ENCODE data around the gene PREX1. TPM values are rescaled to one million over a fixed set of nuclear protein-coding genes. Genes with fewer than 3 reads are reported as not detected.

The PREX1 gene
- total RNA-seq, 2 experiments from 2014 or later, result 76.8 to 77.1 TPM

GRCh38 chr20:48800177-48800576 is 27.6 kb downstream of the PREX1 start:
- Mint-ChIP-seq H3K4me1 (peaks cover 65% of the 10 kb centered on the region), H3K36me3 (peaks cover 19% of the 10 kb centered on the region), H3K27ac (no peak overlapping the region), H3K9me3 (no peaks in the 10 kb centered on the region), H3K4me3 (no peak overlapping the region), H3K27me3 (no peaks in the 10 kb centered on the region)
- no peak for DNase-seq

GRCh38 chr20:48799328-48800105 is 28.3 kb downstream of the PREX1 start:
- peaks cover 70% of the 10 kb centered on the region for H3K4me1 Mint-ChIP-seq
- no peaks in the 10 kb centered on the region for H3K27me3 Mint-ChIP-seq
- H3K9me3 Mint-ChIP-seq, result no peaks in the 10 kb centered on the region
- no peak for DNase-seq
- H3K27ac Mint-ChIP-seq, result no peak overlapping the region
- H3K36me3 Mint-ChIP-seq, result peaks cover 15% of the 10 kb centered on the region
- no peak overlapping the region for H3K4me3 Mint-ChIP-seq

GRCh38 chr20:48797850-48798747 is 29.7 kb downstream of the PREX1 start:
- H3K4me1 Mint-ChIP-seq, result peaks cover 68% of the 10 kb centered on the region
- H3K36me3 Mint-ChIP-seq, result peaks cover 8% of the 10 kb centered on the region
- no peaks in the 10 kb centered on the region for H3K9me3 Mint-ChIP-seq
- H3K4me3 Mint-ChIP-seq, result no peak overlapping the region
- DNase-seq, result no peak
- H3K27ac Mint-ChIP-seq, result peak overlapping the region; percentile 62
- no peaks in the 10 kb centered on the region for H3K27me3 Mint-ChIP-seq

GRCh38 chr20:48797275-48797825 is 30.4 kb downstream of the PREX1 start:
- Mint-ChIP-seq H3K27me3 (no peaks in the 10 kb centered on the region), H3K4me3 (no peak overlapping the region), H3K4me1 (peaks cover 64% of the 10 kb centered on the region), H3K27ac (peak overlapping the region; percentile 62), H3K36me3 (peaks cover 11% of the 10 kb centered on the region), H3K9me3 (peaks cover 3% of the 10 kb centered on the region)
- DNase-seq, result no peak

GRCh38 chr20:48795732-48796131 is 32.1 kb downstream of the PREX1 start:
- peaks cover 6% of the 10 kb centered on the region for H3K36me3 Mint-ChIP-seq
- H3K27ac Mint-ChIP-seq, result no peak overlapping the region
- H3K4me1 Mint-ChIP-seq, result peaks cover 60% of the 10 kb centered on the region
- peaks cover 3% of the 10 kb centered on the region for H3K9me3 Mint-ChIP-seq
- no peak for DNase-seq
- H3K4me3 Mint-ChIP-seq, result no peak overlapping the region
- H3K27me3 Mint-ChIP-seq, result no peaks in the 10 kb centered on the region

GRCh38 chr20:48794816-48795457 is 32.9 kb downstream of the PREX1 start:
- Mint-ChIP-seq H3K27ac (no peak overlapping the region), H3K4me1 (peaks cover 62% of the 10 kb centered on the region), H3K36me3 (peaks cover 9% of the 10 kb centered on the region), H3K27me3 (no peaks in the 10 kb centered on the region), H3K4me3 (no peak overlapping the region), H3K9me3 (peaks cover 3% of the 10 kb centered on the region)
- DNase-seq, result no peak

GRCh38 chr20:48794360-48794759 is 33.4 kb downstream of the PREX1 start:
- Mint-ChIP-seq H3K27ac (peak overlapping the region; percentile 15), H3K4me3 (no peak overlapping the region), H3K4me1 (peaks cover 65% of the 10 kb centered on the region)

GRCh38 chr20:48793776-48794175 is 34.0 kb downstream of the PREX1 start:
- H3K36me3 Mint-ChIP-seq, result peaks cover 21% of the 10 kb centered on the region
- DNase-seq, result no peak
- peaks cover 3% of the 10 kb centered on the region for H3K9me3 Mint-ChIP-seq
- peak overlapping the region; percentile 15 for H3K27ac Mint-ChIP-seq
- no peaks in the 10 kb centered on the region for H3K27me3 Mint-ChIP-seq
- peaks cover 65% of the 10 kb centered on the region for H3K4me1 Mint-ChIP-seq
- no peak overlapping the region for H3K4me3 Mint-ChIP-seq

More at GRCh38 chr20:48794360-48794759, 33.4 kb downstream of the PREX1 start:
- no peak for DNase-seq
- Mint-ChIP-seq H3K9me3 (peaks cover 3% of the 10 kb centered on the region), H3K27me3 (no peaks in the 10 kb centered on the region), H3K36me3 (peaks cover 15% of the 10 kb centered on the region)

GRCh38 chr20:48791666-48792071 is 36.1 kb downstream of the PREX1 start:
- peaks cover 3% of the 10 kb centered on the region for H3K9me3 Mint-ChIP-seq
- peaks cover 70% of the 10 kb centered on the region for H3K4me1 Mint-ChIP-seq
- H3K4me3 Mint-ChIP-seq, result no peak overlapping the region
- H3K27ac Mint-ChIP-seq, result no peak overlapping the region
- H3K27me3 Mint-ChIP-seq, result no peaks in the 10 kb centered on the region
- H3K36me3 Mint-ChIP-seq, result peaks cover 33% of the 10 kb centered on the region
- no peak for DNase-seq

GRCh38 chr20:48791014-48791413 is 36.8 kb downstream of the PREX1 start:
- Mint-ChIP-seq H3K36me3 (peaks cover 36% of the 10 kb centered on the region), H3K4me3 (no peak overlapping the region), H3K4me1 (peaks cover 73% of the 10 kb centered on the region), H3K9me3 (peaks cover 3% of the 10 kb centered on the region), H3K27me3 (no peaks in the 10 kb centered on the region), H3K27ac (peak overlapping the region; percentile 19)
- no peak for DNase-seq

GRCh38 chr20:48790473-48791003 is 37.3 kb downstream of the PREX1 start:
- Mint-ChIP-seq H3K36me3 (peaks cover 40% of the 10 kb centered on the region), H3K4me3 (no peak overlapping the region), H3K27ac (peak overlapping the region; percentile 55), H3K9me3 (peaks cover 3% of the 10 kb centered on the region), H3K27me3 (no peaks in the 10 kb centered on the region), H3K4me1 (peaks cover 73% of the 10 kb centered on the region)
- no peak for DNase-seq

- peaks cover 43% of the 10 kb centered on the region for H3K36me3 Mint-ChIP-seq
- H3K4me1 Mint-ChIP-seq, result peaks cover 68% of the 10 kb centered on the region
- no peak for DNase-seq
- no peak overlapping the region for H3K4me3 Mint-ChIP-seq
- no peaks in the 10 kb centered on the region for H3K27me3 Mint-ChIP-seq
- peaks cover 3% of the 10 kb centered on the region for H3K9me3 Mint-ChIP-seq
- peak overlapping the region; percentile 55 for H3K27ac Mint-ChIP-seq
Observed at GRCh38 chr20:48789781-48790472, 37.9 kb downstream of the PREX1 start.

- Mint-ChIP-seq H3K9me3 (peaks cover 3% of the 10 kb centered on the region), H3K36me3 (peaks cover 43% of the 10 kb centered on the region), H3K27me3 (no peaks in the 10 kb centered on the region), H3K27ac (peak overlapping the region; percentile 77), H3K4me1 (peaks cover 63% of the 10 kb centered on the region), H3K4me3 (no peak overlapping the region)
- no peak for DNase-seq
Observed at GRCh38 chr20:48789185-48789668, 38.6 kb downstream of the PREX1 start.

Measured in activated naive CD8-positive, alpha-beta T cell treated with anti-CD3 and anti-CD28 coated beads for 36 hours (primary cell).